ENCODE measurements around the gene SRA1.
"Not testable (repeated sequence)": the region's sequence is repeated elsewhere in the genome, so short reads cannot be mapped to it uniquely, and the experiment has no call there.

The SRA1 gene

DNA sequence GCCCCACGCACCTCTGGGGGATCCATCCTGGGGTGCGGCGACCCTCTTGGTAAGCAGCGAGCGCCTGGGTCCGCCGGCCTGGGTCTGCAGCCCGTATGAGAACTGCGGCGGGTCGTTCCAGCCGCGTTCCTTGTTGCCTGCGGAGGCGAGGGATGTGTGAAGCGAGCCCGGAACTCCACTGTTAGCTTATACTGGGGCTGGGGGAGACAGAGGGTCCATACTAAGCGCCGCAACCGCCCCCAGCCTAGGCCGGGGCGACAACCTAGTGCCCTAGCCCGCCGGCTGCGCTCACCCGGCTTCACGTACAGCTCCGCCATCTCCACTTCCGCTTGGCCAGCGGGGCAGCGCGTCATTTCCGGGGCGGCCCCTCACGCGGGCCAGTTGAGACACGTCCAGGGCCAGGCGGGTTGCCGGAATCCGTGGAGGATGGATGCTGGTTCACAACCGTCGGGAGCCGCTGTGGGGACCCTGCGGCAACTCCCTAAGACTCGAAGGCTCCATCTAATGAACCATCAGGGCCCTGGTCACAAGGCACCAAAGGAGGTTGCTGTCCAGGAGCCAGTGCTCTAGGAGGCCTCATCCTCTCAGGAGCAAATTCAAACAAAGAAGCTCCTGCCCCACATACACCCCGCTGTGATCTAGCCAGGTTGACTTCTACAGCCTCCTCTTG lies at the start of gene SRA1:
SRA1 (minus strand) TSS at position 338 of the 670 bp plus-strand sequence; CDS start at position 317, 21 bp downstream.
- DNase-seq (ENCODE audit: low read depth in 2 of 2) = peak; percentile 42 to 66

DNA sequence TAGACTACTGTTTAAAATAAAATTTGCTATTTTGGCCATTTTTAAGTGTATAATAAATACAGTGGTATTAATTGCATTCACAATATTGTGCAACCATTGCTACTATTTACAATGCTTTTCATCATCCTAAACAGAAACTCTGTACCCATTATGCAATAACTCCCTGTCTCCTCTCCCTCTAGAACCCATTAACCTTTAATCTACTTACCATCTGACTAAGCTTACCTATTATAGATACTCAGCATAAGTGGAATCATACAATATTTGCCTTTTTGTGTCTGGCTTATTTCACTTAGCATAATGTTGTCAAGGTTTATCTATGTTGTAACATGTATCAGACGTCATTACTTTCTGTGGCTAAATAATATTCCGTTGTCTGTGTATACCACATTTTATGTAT lies 49.8 kb upstream of the SRA1 start:
- DNase-seq (ENCODE audit: low read depth in 2 of 2) = no peak

DNA sequence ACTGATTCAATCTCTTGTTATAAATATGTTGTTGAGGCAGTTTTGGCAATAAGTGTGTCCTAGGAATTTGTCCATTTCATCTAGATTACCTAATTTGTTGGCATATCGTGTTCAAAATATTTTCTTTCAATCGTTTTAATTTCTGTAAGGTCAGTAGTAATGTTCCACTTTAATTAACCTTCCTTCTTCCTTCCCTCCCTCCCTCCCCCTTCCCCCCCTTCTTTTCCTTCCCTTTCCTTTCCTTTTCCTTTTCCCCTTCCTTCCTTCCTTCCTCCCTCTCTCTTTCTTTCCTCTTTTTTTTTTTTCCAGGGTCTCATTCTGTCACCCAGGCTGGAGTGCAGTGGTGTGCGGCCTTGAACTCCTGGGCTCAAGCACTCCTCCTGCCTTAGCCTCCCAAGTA lies 48.6 kb upstream of the SRA1 start:
- DNase-seq (ENCODE audit: low read depth in 2 of 2) = no peak

GRCh38 chr5:140603734-140604133 lies 46.5 kb upstream of the SRA1 start:
- no peak for DNase-seq (ENCODE audit: low read depth in 2 of 2)

- DNase-seq (ENCODE audit: low read depth in 2 of 2) = not testable (repeated sequence)
Observed at GRCh38 chr5:140603446-140603698, 46.1 kb upstream of the SRA1 start.

- DNase-seq (ENCODE audit: low read depth in 2 of 2) = no peak
Observed at GRCh38 chr5:140602147-140602546, 44.9 kb upstream of the SRA1 start.

- no peak for DNase-seq (ENCODE audit: low read depth in 2 of 2)
Observed at GRCh38 chr5:140600096-140600495, 42.8 kb upstream of the SRA1 start.

DNA sequence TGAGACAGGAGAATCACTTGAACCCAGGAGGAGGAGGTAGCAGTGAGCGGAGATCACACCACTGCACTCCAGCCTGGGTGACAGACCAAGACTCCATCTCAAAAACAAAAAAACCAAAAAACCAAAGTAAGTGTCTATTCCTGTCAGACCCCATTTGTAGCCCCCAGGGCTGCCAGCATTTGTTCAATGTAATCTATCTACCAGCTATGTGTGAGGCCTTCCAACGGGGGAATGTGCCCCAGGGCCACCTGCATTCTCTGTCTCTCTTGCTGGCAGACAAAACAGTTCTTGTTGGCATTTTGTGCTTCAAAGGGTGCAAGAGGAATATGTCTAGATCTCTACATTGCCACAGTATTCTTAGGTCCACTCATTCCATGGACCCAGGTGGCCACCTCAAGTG lies 41.6 kb upstream of the SRA1 start:
- DNase-seq (ENCODE audit: low read depth in 2 of 2) = no peak

DNA sequence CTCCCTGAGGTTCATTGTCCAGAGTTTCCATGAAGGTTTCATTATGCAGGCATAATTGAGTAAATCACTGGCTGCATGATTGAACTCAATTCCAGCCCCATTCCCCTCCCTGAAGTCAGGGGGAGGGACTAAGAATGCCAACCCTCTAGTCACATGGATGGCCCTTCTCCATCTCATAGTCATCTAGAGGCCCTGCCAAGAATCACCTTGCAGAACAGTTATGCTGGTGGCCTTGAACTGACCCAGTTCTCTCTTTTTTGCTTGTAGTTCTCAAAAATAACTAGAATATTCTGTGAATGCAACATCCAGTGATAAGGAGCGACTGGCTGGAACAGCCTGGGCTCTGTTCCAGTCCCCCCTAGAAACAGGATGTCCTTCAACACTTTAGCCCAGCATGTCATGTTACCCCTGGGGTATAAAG lies 39.1 kb upstream of the SRA1 start:
- DNase-seq (ENCODE audit: low read depth in 2 of 2) = no peak

DNA sequence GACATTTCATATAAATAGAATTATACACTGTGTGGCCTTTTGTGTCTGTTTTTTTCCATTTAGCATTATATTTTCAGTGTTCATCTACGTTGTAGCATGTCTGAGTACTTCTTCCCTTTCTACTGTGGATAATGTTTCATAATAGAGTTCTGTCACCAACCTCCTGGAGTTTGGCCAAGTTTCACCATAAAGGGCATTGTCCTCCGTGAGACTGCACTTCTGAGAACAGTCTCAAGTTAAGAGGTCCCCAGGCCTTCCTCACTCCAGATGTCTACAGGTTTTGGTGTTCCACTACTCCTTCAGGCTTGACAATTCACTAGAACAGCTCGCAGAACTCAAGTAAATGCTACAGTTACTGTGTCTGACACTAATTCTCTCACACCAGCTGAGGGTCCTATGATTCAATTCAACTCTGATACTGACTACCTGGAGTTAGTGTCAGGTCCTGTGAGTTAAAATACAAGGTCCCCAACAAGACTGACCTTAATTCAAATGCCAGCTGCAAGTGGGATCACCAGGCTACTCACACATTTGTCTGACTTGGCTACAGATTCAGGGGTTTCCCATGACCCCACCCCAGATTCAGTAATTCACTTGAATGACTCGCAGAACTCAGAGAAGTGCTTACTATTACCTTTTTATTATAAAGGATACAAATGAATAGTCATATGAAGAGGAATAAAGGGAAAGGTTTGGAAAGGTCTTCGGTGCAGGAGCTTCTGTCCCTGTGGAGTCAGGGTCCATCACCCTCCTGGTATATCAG lies 38.4 kb upstream of the SRA1 start:
- DNase-seq (ENCODE audit: low read depth in 2 of 2) = no peak

DNA sequence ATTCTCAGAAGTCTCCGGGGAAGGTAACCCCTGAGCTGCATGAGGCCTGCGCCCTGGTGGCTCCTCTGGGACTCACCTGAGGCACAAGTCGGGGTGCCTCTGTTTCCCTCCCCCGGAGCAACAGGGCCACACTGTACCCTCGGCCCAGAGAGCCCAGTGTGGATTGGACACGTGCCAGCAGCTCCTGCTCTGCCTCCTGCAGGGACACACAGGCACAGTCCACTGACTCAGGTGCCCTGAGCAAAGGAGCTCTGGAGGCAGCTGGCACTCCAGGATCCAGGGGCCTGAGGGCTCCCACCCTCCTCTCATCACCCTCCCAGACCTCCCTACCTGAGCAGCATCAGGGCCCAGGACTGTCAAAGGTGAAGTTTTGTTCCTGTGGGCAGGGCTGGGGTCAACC lies 36.9 kb upstream of the SRA1 start:
- no peak for DNase-seq (ENCODE audit: low read depth in 2 of 2)

DNA sequence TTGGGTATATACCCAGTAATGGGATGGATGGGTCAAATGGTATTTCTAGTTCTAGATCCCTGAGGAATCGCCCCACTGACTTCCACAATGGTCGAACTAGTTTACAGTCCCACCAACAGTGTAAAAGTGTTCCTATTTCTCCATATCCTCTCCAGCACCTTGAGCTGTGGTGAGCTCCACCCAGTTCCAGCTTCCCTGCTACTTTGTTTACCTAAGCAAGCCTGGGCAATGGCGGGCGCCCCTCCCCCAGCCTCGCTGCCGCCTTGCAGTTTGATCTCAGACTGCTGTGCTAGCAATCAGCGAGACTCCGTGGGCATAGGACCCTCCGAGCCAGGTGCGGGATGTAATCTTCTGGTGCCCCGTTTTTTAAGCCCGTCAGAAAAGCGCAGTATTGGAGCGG lies 35.8 kb upstream of the SRA1 start:
- DNase-seq (ENCODE audit: low read depth in 2 of 2) = not testable (repeated sequence)

GRCh38 chr5:140591747-140592372 lies 34.6 kb upstream of the SRA1 start:
- DNase-seq (ENCODE audit: low read depth in 2 of 2) = no peak

DNA sequence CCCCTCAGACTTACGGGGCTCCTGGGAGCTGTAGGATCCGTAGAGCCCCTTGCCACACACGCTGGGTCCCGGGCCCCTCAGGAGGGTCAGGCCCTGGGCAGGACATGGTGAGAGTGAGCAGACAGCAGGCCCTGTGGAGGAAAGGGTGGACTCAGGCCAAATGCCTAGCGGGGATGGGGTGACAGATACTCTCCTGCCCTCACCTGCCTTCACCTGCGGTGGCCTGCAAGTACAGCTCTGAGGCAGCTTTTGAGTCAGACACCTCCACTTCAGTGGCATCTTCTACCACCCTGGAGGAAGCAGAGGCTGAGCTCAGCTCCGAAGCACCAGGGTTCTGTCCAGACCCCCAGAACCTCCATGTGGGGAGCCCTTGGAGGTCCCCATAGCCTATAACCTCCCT lies 33.6 kb upstream of the SRA1 start:
- DNase-seq (ENCODE audit: low read depth in 2 of 2) = no peak

DNA sequence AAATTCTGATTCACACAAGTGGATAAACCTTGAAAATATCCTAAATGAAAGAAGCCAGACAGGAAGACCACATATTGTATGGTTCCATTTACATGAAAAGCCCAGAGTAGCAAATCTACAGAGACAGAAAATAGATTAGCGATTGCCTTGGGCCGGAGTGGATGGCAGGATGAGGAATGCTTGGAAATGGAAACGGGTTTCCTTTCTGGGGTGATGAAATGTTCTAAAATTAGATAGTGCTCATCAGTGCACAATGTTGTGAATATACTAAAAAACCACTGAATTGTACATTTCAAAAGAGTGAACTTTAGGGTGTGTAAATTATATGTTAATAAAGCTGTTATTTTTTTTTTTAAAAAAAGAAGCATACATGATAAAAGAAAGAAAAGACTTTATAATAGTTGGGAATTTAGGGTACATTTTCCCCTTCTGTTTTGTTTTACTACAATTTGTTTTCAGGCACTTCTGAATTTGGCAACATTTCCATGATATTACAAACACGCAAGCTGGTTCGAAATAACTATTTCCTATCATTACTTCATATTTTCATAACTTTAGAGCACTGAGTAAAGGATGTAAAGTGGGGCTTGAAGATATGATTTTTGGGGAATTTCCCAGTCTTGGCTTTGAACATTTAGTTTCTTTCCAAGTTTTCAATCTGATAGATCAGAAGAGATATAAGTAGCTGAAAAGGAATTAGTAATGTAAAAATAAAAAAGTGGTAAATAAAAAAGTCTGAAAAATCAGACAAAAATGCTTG lies 31.2 kb upstream of the SRA1 start:
- DNase-seq (ENCODE audit: low read depth in 2 of 2) = no peak

GRCh38 chr5:140587495-140587894 lies 30.2 kb upstream of the SRA1 start:
- no peak for DNase-seq (ENCODE audit: low read depth in 2 of 2)

GRCh38 chr5:140579188-140579747 lies 22.0 kb upstream of the SRA1 start:
- not testable (repeated sequence) for DNase-seq (ENCODE audit: low read depth in 2 of 2)

DNA sequence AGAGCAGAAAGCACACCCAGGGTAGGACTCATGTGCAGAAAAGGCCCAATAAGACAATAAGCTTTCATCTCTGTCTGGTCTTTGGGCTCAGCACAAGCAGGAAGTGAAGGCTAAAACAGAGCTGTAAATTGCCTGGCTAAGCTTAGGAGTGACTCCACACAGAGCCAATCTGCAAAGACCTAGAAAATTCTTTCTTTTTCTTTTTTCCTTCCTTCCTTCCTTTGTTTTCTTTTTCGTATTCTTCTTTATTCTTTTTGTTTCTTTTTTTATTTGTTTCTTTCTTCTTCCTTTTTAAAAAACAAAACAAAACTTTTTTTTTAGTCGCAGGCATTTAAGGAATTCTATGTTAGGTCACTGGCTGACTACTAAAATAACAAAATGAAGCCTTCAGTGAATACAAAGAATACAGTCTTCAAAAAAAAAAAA lies 19.5 kb upstream of the SRA1 start:
- DNase-seq (ENCODE audit: low read depth in 2 of 2) = no peak

DNA sequence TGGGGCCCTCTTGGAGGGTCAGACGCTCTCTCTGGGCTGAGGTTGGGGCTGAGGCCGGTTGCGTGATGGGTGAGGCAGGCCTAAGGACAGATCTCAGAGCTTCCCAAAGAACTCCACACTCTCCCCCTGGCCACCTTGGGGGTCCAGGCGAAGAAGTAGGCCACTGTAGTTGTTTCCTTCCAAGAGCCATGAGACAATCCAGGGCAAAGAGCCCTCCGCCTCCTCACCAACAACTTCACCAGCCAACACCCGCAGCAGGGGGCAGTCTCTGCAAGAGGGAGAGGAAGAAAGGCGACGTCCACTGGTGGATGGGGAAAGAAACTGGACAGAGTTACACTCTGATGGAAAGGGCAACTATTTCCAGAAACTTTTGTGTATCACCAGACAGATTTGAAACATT lies 18.0 kb upstream of the SRA1 start:
- DNase-seq (ENCODE audit: low read depth in 2 of 2) = no peak

- DNase-seq (ENCODE audit: low read depth in 2 of 2) = no peak
Observed at GRCh38 chr5:140574165-140574564, 16.9 kb upstream of the SRA1 start.

GRCh38 chr5:140573683-140574082 lies 16.4 kb upstream of the SRA1 start:
- no peak for DNase-seq (ENCODE audit: low read depth in 2 of 2)

DNA sequence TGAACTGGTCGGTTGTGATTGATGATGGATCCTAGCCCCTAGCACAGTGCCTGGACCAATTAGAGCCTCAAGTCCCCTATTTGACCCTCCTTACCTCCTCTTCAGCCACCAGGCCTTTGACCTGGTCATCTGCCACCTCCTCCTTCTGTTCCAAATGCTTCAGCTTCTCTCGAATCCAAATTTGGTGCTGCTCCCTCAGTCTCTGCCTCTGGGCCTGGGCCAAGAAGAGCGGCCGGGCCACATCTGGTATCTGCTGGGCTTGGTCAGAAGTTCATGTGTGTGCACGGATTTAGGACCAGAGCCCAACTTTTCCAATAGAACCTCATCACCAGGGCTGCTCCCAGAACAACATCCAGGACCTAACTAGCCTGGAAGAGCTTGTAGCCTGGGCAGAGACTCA lies 13.8 kb upstream of the SRA1 start:
- DNase-seq (ENCODE audit: low read depth in 2 of 2) = no peak
